Activated gamma-delta T cell (primary cell): ENCODE measurements around the gene TCF7L1.

ENCODE experiments used
- DNase-seq: peaks from one replicate; lab custom pipeline; 2025; lab: John Stamatoyannopoulos, UW

TCF7L1 gene

GRCh38 chr2:85222792-85223191 lies 89.6 kb downstream of the TCF7L1 start:
- no peak for DNase-seq

- DNase-seq = no peak
Observed at GRCh38 chr2:85226783-85227182, 93.6 kb downstream of the TCF7L1 start.

GRCh38 chr2:85230679-85231467 lies 97.7 kb downstream of the TCF7L1 start:
- DNase-seq = no peak

- no peak for DNase-seq
Observed at GRCh38 chr2:85231468-85231805, 98.2 kb downstream of the TCF7L1 start.

GRCh38 chr2:85231952-85232351 lies 98.8 kb downstream of the TCF7L1 start:
- no peak for DNase-seq

GRCh38 chr2:85234868-85235267 lies 101.7 kb downstream of the TCF7L1 start:
- DNase-seq = no peak

GRCh38 chr2:85235281-85235680 lies 102.1 kb downstream of the TCF7L1 start:
- DNase-seq = no peak

GRCh38 chr2:85236084-85236483 lies 102.9 kb downstream of the TCF7L1 start:
- no peak for DNase-seq

- no peak for DNase-seq
Observed at GRCh38 chr2:85237849-85238565, 104.8 kb downstream of the TCF7L1 start.

GRCh38 chr2:85238607-85239006 lies 105.4 kb downstream of the TCF7L1 start:
- DNase-seq = no peak

- DNase-seq = no peak
Observed at GRCh38 chr2:85239102-85239501, 105.9 kb downstream of the TCF7L1 start.

GRCh38 chr2:85240055-85240454 lies 106.9 kb downstream of the TCF7L1 start:
- DNase-seq = no peak

GRCh38 chr2:85242321-85242720 lies 109.1 kb downstream of the TCF7L1 start:
- no peak for DNase-seq

- no peak for DNase-seq
Observed at GRCh38 chr2:85243101-85244072, 110.2 kb downstream of the TCF7L1 start.

- no peak for DNase-seq
Observed at GRCh38 chr2:85244828-85245227, 111.6 kb downstream of the TCF7L1 start.

GRCh38 chr2:85245891-85246290 lies 112.7 kb downstream of the TCF7L1 start:
- DNase-seq = no peak

GRCh38 chr2:85246348-85246747 lies 113.2 kb downstream of the TCF7L1 start:
- no peak for DNase-seq

GRCh38 chr2:85247610-85248009 lies 114.4 kb downstream of the TCF7L1 start:
- no peak for DNase-seq

GRCh38 chr2:85248773-85249509 lies 115.7 kb downstream of the TCF7L1 start:
- DNase-seq = no peak

GRCh38 chr2:85250045-85250444 lies 116.9 kb downstream of the TCF7L1 start:
- no peak for DNase-seq

GRCh38 chr2:85251070-85251616 lies 118.0 kb downstream of the TCF7L1 start:
- DNase-seq = no peak
